ENCODE measurements around the gene SPATA16. TPM values are rescaled to one million over a fixed set of nuclear protein-coding genes. Genes with fewer than 3 reads are reported as not detected.

The SPATA16 gene
- total RNA-seq, 4 donors from 2014 or later = not detected

GRCh38 chr3:173090492-173090891 lies 50.5 kb downstream of the SPATA16 start:
- H3K4me3 ChIP-seq = no peak overlapping the region
- DNase-seq = no peak

GRCh38 chr3:173089283-173089682 lies 51.8 kb downstream of the SPATA16 start:
- H3K36me3 ChIP-seq = no peaks in the 10 kb centered on the region
- no peak for DNase-seq
- intact Hi-C loops (cut with DNase I) = no loop called here
- WGBS, 2 donors = 49 to 65% methylated on average over 6 of the region's 6 CpGs
- H3K4me1 ChIP-seq = no peaks in the 10 kb centered on the region
- TF ChIP-seq CTCF (IDR thresholded peaks at IDR 0.05) (no peak), POLR2A (IDR thresholded peaks at IDR 0.05) (no peak)
- H3K4me3 ChIP-seq = no peak overlapping the region
- H3K9me3 ChIP-seq = no peaks in the 10 kb centered on the region
- H3K27ac ChIP-seq = no peak overlapping the region
- H3K27me3 ChIP-seq = no peaks in the 10 kb centered on the region

More at GRCh38 chr3:173090492-173090891, 50.5 kb downstream of the SPATA16 start:
- WGBS, 2 donors = 87 to 95% methylated on average over 3 of the region's 3 CpGs
- intact Hi-C loops (cut with DNase I) = no loop called here
- H3K27me3 ChIP-seq = no peaks in the 10 kb centered on the region
- H3K27ac ChIP-seq = no peak overlapping the region
- no peaks in the 10 kb centered on the region for H3K9me3 ChIP-seq
- TF ChIP-seq CTCF (IDR thresholded peaks at IDR 0.05) (no peak), POLR2A (IDR thresholded peaks at IDR 0.05) (no peak)
- no peaks in the 10 kb centered on the region for H3K4me1 ChIP-seq
- no peaks in the 10 kb centered on the region for H3K36me3 ChIP-seq

DNA sequence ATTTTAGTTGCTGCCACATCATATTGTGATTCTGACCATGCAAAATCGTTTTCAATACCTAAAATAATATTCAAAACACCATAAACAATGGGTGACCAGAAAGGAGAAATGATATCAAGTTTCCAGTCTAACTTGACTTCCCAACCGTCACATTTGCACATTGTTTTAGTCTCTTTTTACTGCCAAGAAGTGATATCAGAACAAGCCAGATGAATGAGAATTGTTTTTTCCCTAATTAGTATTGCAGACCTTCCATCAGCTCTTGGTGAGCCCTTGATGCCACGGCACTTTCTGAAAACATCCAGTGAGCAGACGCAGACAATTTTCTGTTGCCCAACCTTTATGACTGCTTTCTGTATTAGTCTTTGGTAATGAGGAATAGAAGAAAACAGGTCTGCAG lies 62.5 kb downstream of the SPATA16 start:
- H3K4me1 ChIP-seq = no peaks in the 10 kb centered on the region
- TF ChIP-seq CTCF (IDR thresholded peaks at IDR 0.05) = no peak
- no peak for TF ChIP-seq POLR2A (IDR thresholded peaks at IDR 0.05)
- H3K4me3 ChIP-seq = no peak overlapping the region
- intact Hi-C loops (cut with DNase I) = no loop called here
- H3K27ac ChIP-seq = no peak overlapping the region
- no peaks in the 10 kb centered on the region for H3K36me3 ChIP-seq
- WGBS, 2 donors = 48 to 62% methylated on average over 4 of the region's 4 CpGs
- no peaks in the 10 kb centered on the region for H3K9me3 ChIP-seq
- no peak for DNase-seq
- no peaks in the 10 kb centered on the region for H3K27me3 ChIP-seq

- intact Hi-C loops (cut with DNase I) = no loop called here
These were observed 74.7 kb downstream of the SPATA16 start for GRCh38 chr3:173066044-173067004.

More at GRCh38 chr3:173066044-173067004, 74.7 kb downstream of the SPATA16 start:
- Histone ChIP-seq H3K27me3 (no peaks in the 10 kb centered on the region), H3K4me3 (no peak overlapping the region), H3K27ac (no peak overlapping the region), H3K4me1 (no peaks in the 10 kb centered on the region), H3K36me3 (no peaks in the 10 kb centered on the region), H3K9me3 (no peaks in the 10 kb centered on the region)
- no peak for DNase-seq
- no peak for TF ChIP-seq CTCF (IDR thresholded peaks at IDR 0.05)
- no peak for TF ChIP-seq POLR2A (IDR thresholded peaks at IDR 0.05)
- WGBS, 2 donors = 37 to 41% methylated on average over 2 to 4 of the region's 4 CpGs
